Keratinocyte (primary cell): ENCODE results near the gene PPM1M. TPM values are rescaled to one million over a fixed set of nuclear protein-coding genes. Genes with fewer than 3 reads are reported as not detected.

Experiments used
- DNase-seq: peaks from one replicate; pipeline ENCODE4 v3.0.0-alpha.2; 2011; ENCODE audit warnings: low read depth, missing footprints, low spot score
- FAIRE-seq: peaks from 2 replicates; lab custom pipeline; 2011; peaks lifted over from hg19 to GRCh38; lab: Jason Lieb, UNC
- H2AFZ ChIP-seq: 2 replicates; pipeline ENCODE4 v1.6.0; 2012; ENCODE audit warnings: low read length, control low read depth, inconsistent platforms; ENCODE audit not compliant: control insufficient read depth
- H3K27ac ChIP-seq: 2 replicates; pipeline ENCODE4 v1.5.1; 2011; ENCODE audit warnings: low read length; ENCODE audit not compliant: control insufficient read depth, insufficient read depth
- H3K27me3 ChIP-seq: 3 replicates; pipeline ENCODE4 v1.6.0; 2011; ENCODE audit warnings: low read length; ENCODE audit not compliant: control insufficient read depth, insufficient read depth; ENCODE audit errors: extremely low read depth
- H3K36me3 ChIP-seq, 2 experiments: 2 replicates in 1 of 2; 3 replicates in 1 of 2; pipeline ENCODE4 v1.5.1; 2011; ENCODE audit warnings: low read length in 2 of 2, mild to moderate bottlenecking in 1 of 2; ENCODE audit not compliant: control insufficient read depth in 2 of 2, insufficient read depth in 2 of 2; ENCODE audit errors: extremely low read depth in 1 of 2
- H3K4me1 ChIP-seq: 3 replicates; pipeline ENCODE4 v1.5.1; 2011; ENCODE audit warnings: low read length; ENCODE audit not compliant: control insufficient read depth, insufficient read depth; ENCODE audit errors: extremely low read depth
- H3K4me2 ChIP-seq: 3 replicates; pipeline ENCODE4 v1.6.0; 2011; ENCODE audit warnings: low read depth, low read length; ENCODE audit not compliant: control insufficient read depth, insufficient read depth; ENCODE audit errors: extremely low read depth
- H3K4me3 ChIP-seq, 3 experiments: fragments of 200-600 bp in 1 of 3; sonication (generic) in 1 of 3; 2 replicates in 2 of 3; 3 replicates in 1 of 3; pipeline ENCODE4 v1.5.1; 2011 to 2016; ENCODE audit warnings: low read length in 3 of 3, mild to moderate bottlenecking in 3 of 3, control low read depth in 2 of 3, inconsistent platforms in 1 of 3, low read depth in 1 of 3, mixed read lengths in 1 of 3, mixed run types in 1 of 3, moderate library complexity in 1 of 3; ENCODE audit not compliant: control insufficient read depth in 2 of 3, insufficient read depth in 2 of 3; ENCODE audit errors: extremely low read depth in 1 of 3
- H3K79me2 ChIP-seq: 2 replicates; pipeline ENCODE4 v1.6.0; 2012; ENCODE audit warnings: low read length; ENCODE audit not compliant: control insufficient read depth, insufficient read depth
- H3K9ac ChIP-seq: 3 replicates; pipeline ENCODE4 v1.6.0; 2011; ENCODE audit warnings: low read length; ENCODE audit not compliant: control insufficient read depth, insufficient read depth; ENCODE audit errors: extremely low read depth
- H3K9me1 ChIP-seq: 3 replicates; pipeline ENCODE4 v1.6.0; 2011; ENCODE audit warnings: low read length; ENCODE audit not compliant: control insufficient read depth, insufficient read depth; ENCODE audit errors: extremely low read depth
- H3K9me3 ChIP-seq: 2 replicates; pipeline ENCODE4 v1.5.1; 2012; ENCODE audit warnings: low read depth, low read length; ENCODE audit not compliant: control insufficient read depth
- H4K20me1 ChIP-seq: 3 replicates; pipeline ENCODE4 v1.6.0; 2011; ENCODE audit warnings: low read length; ENCODE audit not compliant: control insufficient read depth, insufficient read depth; ENCODE audit errors: extremely low read depth
- CTCF ChIP-seq, 3 experiments: IDR thresholded peaks in 1 of 3; conservative IDR thresholded peaks in 1 of 3; optimal IDR thresholded peaks in 1 of 3; 2 replicates in 2 of 3; 3 replicates in 1 of 3; pipeline versions ENCODE3 to v1.5.1; 2011; ENCODE audit warnings: low read length in 3 of 3, mild to moderate bottlenecking in 3 of 3, moderate library complexity in 2 of 3, control low read depth in 1 of 3, inconsistent platforms in 1 of 3; ENCODE audit not compliant: insufficient read depth in 2 of 3; ENCODE audit errors: extremely low read depth in 1 of 3
- EZH2 ChIP-seq: IDR thresholded peaks from one replicate; pipeline ENCODE4 v1.6.1; 2012; ENCODE audit warnings: inconsistent platforms, mild to moderate bottlenecking, low read length, moderate library complexity
- dilution Hi-C: fragments of 300-500 bp; cut with MboI; formaldehyde crosslinking; loops from one replicate; pipeline ENCODE4 v1.7.0; 2020; ENCODE audit warnings: low sequenced_read_pairs; ENCODE audit not compliant: extremely low pct_ligation_motif_present
- polyA plus RNA-seq, 5 experiments: library from polyadenylated mRNA; depleted of rRNA in 3 of 5; stranded (reverse) in 3 of 5; stranded (forward) in 1 of 5; unstranded in 1 of 5; fragments of >200 nt; gene quantifications; 1 replicate in 1 of 5; 2 replicates in 3 of 5; 3 replicates in 1 of 5; pipeline versions ENCODE4 v1.2.1 to v1.2.3, GENCODE V29; 2011 to 2012; ENCODE audit warnings: missing spikeins in 2 of 5, low read depth in 1 of 5, low replicate concordance in 1 of 5

Gene PPM1M
- polyA plus RNA-seq, 1 donor (not counting 4 experiments of a cell fraction or from before 2014, with no cell fraction given), result 6.4 TPM

- Histone ChIP-seq H3K9me3 (no peaks in the 10 kb centered on the region), H4K20me1 (peaks cover 3% of the 10 kb centered on the region), H3K36me3 (peaks cover 33 to 42% of the 10 kb centered on the region in 2 experiments), H3K4me3 (no peak overlapping the region), H3K9ac (no peak overlapping the region), H3K27me3 (no peaks in the 10 kb centered on the region), H2AFZ (no peak overlapping the region), H3K9me1 (no peaks in the 10 kb centered on the region), H3K4me1 (no peaks in the 10 kb centered on the region), H3K4me2 (no peak overlapping the region), H3K79me2 (peaks cover 22% of the 10 kb centered on the region), H3K27ac (no peak overlapping the region)
- no peak for DNase-seq
- TF ChIP-seq EZH2 (no peak), CTCF (optimal IDR thresholded peaks at IDR 0.05 in 1 of 3, IDR thresholded peaks at IDR 0.05 in 1 of 3, conservative IDR thresholded peaks at IDR 0.05 in 1 of 3; ENCODE audit: extremely low read depth in 1 of 3, insufficient read depth in 2 of 3, low read length in 3 of 3) (no peak)
- dilution Hi-C loops, result no loop called here
- no peak for FAIRE-seq
These were observed 15.9 kb upstream of the PPM1M start for GRCh38 chr3:52229656-52230055.

GRCh38 chr3:52230461-52230860, 15.1 kb upstream of the PPM1M start:
- Histone ChIP-seq H3K9ac (no peak overlapping the region), H3K4me2 (no peak overlapping the region), H3K9me1 (no peaks in the 10 kb centered on the region), H3K79me2 (peaks cover 30% of the 10 kb centered on the region), H3K4me3 (no peak overlapping the region), H3K27me3 (no peaks in the 10 kb centered on the region), H3K9me3 (no peaks in the 10 kb centered on the region), H3K4me1 (no peaks in the 10 kb centered on the region), H2AFZ (no peak overlapping the region), H3K27ac (no peak overlapping the region), H4K20me1 (peaks cover 5% of the 10 kb centered on the region), H3K36me3 (peaks cover 35 to 46% of the 10 kb centered on the region in 2 experiments)
- dilution Hi-C loops, result no loop called here
- TF ChIP-seq EZH2 (no peak), CTCF (optimal IDR thresholded peaks at IDR 0.05 in 1 of 3, IDR thresholded peaks at IDR 0.05 in 1 of 3, conservative IDR thresholded peaks at IDR 0.05 in 1 of 3; ENCODE audit: extremely low read depth in 1 of 3, insufficient read depth in 2 of 3, low read length in 3 of 3) (no peak)
- FAIRE-seq (no peak), DNase-seq (no peak)
